Neutrophil (primary cell): ENCODE data around the gene XRCC4.
A peak's percentile ranks its signal among the peaks of the same experiment; 100 is the strongest.

Experiments
- H3K27ac ChIP-seq: fragments of 200-600 bp; sonication (generic); 2 replicates; pipeline ENCODE4 v1.5.1; 2016; ENCODE audit warnings: mild to moderate bottlenecking, moderate library complexity
- H3K27me3 ChIP-seq: fragments of 200-600 bp; sonication (generic); 2 replicates; pipeline ENCODE4 v1.6.0; 2016; ENCODE audit warnings: mild to moderate bottlenecking
- H3K36me3 ChIP-seq: fragments of 200-600 bp; sonication (generic); 2 replicates; pipeline ENCODE4 v1.5.1; 2017
- H3K4me1 ChIP-seq, 2 experiments: fragments of 200-600 bp in 1 of 2; sonication (generic) in 1 of 2; 1 replicate in 1 of 2; 2 replicates in 1 of 2; pipeline versions ENCODE4 v1.5.1 to v1.6.1; 2013 to 2016; ENCODE audit warnings: low read depth in 1 of 2, low read length in 1 of 2, mild to moderate bottlenecking in 1 of 2, moderate library complexity in 1 of 2; ENCODE audit not compliant: control insufficient read depth in 1 of 2, insufficient read depth in 1 of 2
- H3K4me3 ChIP-seq, 2 experiments: fragments of 200-600 bp in 1 of 2; sonication (generic) in 1 of 2; 1 replicate in 1 of 2; 2 replicates in 1 of 2; pipeline ENCODE4 v1.5.1; 2013 to 2016; ENCODE audit warnings: low read depth in 1 of 2, low read length in 1 of 2, mild to moderate bottlenecking in 1 of 2, moderate library complexity in 1 of 2
- H3K9me3 ChIP-seq: fragments of 200-600 bp; sonication (generic); 2 replicates; pipeline ENCODE4 v1.5.1; 2016
- TF ChIP-seq, protein P1 (sequence below): fragments of 200-600 bp; sonication (generic); IDR thresholded peaks from 2 replicates; pipeline ENCODE4 v1.5.1; 2016; ENCODE audit warnings: antibody characterized with exemption

XRCC4 gene

DNA sequence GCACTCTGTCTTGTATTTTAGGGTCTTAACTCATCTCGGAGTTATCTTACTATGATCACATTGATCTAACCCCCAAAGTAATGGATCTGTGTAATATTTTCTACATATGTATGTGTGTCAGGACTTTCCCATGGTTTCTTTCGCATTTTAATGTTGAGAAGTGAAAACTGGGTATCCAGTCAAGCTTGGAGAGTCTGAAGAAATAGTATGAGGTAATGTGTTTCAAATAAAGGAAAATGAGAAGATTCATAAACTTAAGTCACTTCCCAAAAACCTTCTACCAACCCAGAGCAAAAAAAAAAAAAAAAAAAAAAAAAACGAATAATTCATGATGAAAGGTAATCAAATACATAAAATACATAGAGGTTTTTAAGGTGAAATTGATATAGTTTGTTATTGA lies 206.4 kb downstream of the XRCC4 start:
- Histone ChIP-seq H3K36me3 (no peaks in the 10 kb centered on the region), H3K9me3 (no peaks in the 10 kb centered on the region), H3K4me3 (no peak overlapping the region), H3K27me3 (no peaks in the 10 kb centered on the region), H3K27ac (no peak overlapping the region), H3K4me1 (no peaks in the 10 kb centered on the region)
- TF ChIP-seq, protein P1, sequence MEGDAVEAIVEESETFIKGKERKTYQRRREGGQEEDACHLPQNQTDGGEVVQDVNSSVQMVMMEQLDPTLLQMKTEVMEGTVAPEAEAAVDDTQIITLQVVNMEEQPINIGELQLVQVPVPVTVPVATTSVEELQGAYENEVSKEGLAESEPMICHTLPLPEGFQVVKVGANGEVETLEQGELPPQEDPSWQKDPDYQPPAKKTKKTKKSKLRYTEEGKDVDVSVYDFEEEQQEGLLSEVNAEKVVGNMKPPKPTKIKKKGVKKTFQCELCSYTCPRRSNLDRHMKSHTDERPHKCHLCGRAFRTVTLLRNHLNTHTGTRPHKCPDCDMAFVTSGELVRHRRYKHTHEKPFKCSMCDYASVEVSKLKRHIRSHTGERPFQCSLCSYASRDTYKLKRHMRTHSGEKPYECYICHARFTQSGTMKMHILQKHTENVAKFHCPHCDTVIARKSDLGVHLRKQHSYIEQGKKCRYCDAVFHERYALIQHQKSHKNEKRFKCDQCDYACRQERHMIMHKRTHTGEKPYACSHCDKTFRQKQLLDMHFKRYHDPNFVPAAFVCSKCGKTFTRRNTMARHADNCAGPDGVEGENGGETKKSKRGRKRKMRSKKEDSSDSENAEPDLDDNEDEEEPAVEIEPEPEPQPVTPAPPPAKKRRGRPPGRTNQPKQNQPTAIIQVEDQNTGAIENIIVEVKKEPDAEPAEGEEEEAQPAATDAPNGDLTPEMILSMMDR, result no peak

DNA sequence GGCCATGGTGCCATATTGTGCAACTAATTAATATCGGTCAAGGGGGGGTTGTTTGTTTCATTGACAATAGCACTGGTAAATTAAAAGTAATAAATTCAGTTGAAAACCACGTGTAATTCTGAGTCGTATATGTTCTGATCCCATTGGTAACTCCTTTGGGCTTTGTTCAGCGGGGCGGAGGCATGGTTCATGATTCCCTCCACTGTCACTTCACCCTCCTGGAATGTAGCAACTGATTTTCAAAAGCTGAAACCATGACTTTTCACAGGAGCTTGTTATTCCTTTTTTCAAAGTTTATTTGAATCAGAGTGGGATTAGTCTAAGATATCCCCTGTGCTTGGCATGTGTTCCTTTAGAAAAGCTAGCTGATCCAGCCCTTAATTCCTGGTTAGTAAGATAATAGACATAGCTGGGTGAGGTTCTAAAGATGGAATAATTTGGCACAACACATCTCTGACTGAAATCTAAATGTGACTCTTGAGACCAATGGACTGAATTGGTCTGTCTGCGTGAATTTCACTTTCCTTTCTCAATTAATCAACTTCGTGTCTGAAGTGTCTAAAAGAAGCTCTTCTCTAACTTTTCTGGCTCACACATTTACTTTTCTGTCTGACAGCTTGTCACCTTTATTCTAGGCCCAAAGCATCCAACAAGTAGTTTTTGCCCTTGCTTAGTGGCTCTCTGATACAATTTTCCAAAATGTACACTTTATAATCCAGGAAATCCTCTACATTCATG lies 208.5 kb downstream of the XRCC4 start:
- Histone ChIP-seq H3K9me3 (no peaks in the 10 kb centered on the region), H3K27ac (no peak overlapping the region), H3K4me1 (no peaks in the 10 kb centered on the region), H3K36me3 (no peaks in the 10 kb centered on the region), H3K4me3 (no peak overlapping the region), H3K27me3 (no peaks in the 10 kb centered on the region)
- TF ChIP-seq, protein P1, result no peak

DNA sequence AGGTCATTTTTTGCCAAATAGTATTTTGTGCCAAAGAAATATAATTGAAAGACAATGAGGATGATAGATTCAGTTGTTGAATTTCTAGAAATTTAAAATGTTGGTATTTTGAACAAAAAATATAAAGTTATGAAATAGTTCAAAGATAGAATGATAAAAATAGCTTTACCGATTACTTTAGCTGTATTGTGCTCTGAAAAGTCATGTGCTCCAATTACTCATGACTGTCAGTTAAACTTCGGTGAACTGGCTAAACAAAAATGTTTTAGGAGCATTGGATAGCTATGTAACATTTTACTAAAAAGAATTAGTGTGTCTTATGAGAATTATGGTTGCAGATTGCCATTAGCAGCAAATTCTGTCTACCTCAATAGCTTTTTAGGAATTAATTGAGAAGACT lies 216.9 kb downstream of the XRCC4 start:
- Histone ChIP-seq H3K9me3 (no peaks in the 10 kb centered on the region), H3K27me3 (no peaks in the 10 kb centered on the region), H3K4me1 (no peaks in the 10 kb centered on the region), H3K4me3 (no peak overlapping the region), H3K36me3 (no peaks in the 10 kb centered on the region), H3K27ac (no peak overlapping the region)
- TF ChIP-seq, protein P1, result no peak

DNA sequence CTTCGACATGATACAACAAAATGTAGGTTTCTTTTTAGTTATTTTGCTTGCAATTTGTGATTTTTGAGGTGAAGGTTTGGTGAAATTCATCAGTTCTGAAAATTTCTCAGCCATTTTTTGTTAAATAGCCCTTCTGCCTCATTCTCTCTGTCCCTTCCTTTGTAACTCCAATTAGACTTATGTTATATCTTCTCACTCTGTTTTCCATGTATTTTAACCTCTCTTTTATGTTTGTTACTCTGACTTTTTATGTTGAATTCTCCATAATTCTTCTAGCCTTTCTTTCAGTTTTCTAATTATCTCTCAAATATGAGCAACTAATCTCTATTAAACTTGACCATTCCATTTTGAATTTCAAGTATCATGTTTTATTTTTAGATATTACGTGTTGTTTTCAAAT lies 222.0 kb downstream of the XRCC4 start:
- H3K36me3 ChIP-seq, result no peaks in the 10 kb centered on the region

DNA sequence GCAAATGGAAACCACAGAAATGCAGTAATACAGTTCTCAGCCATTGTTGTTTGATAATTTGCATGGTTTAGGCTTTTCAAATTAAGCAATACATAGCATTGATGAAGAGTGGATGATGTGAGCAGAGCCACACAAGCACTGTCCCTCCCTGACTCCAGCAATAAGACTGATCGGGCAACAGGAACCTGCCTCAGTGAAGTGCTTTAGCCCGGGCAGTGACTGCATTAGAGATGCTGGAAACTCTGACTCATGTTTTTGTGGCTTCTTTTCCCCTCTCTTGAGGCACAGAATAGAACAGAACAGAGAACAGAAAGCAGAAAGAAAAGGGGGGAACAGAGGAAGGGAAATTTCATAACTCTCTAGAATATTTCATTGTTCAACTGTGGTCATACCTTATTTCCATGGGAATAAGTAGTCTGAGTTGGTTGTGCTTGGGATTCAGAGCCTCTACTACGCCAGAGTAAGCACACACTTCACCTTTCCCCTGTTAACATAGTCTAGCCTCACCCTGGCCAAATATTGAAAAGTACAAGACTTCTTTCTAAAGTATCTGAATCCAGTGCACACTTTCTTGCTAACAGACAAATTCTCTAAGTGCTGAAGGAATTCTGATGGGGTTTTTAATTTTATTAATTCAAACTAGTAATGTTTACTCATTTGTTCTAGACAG lies 229.4 kb downstream of the XRCC4 start:
- peaks cover 29 to 34% of the 10 kb centered on the region in 2 experiments for H3K4me1 ChIP-seq

More for the DNA sequence above, 222.0 kb downstream of the XRCC4 start:
- Histone ChIP-seq H3K4me1 (no peaks in the 10 kb centered on the region), H3K27ac (no peak overlapping the region), H3K9me3 (no peaks in the 10 kb centered on the region), H3K4me3 (no peak overlapping the region), H3K27me3 (no peaks in the 10 kb centered on the region)
- TF ChIP-seq, protein P1, result no peak

More for the DNA sequence above, 229.4 kb downstream of the XRCC4 start:
- Histone ChIP-seq H3K27me3 (no peaks in the 10 kb centered on the region), H3K36me3 (no peaks in the 10 kb centered on the region), H3K27ac (peak overlapping the region; percentile 73), H3K4me3 (peak overlapping the region in 1 of 2 experiments; percentile 22), H3K9me3 (no peaks in the 10 kb centered on the region)
- TF ChIP-seq, protein P1, result no peak
